Pancreas (tissue), 10 donors: ENCODE data around the gene HAL. TPM values are rescaled to one million over a fixed set of nuclear protein-coding genes. Genes with fewer than 3 reads are reported as not detected.

ENCODE experiments used
- ATAC-seq, 4 donors: fragments of 200-7000 bp; cut with Tn5 transposase; one replicate each; pipeline versions ENCODE4 v1.8.0 to v1.9.1; 2020; ENCODE audit warnings: mild to moderate bottlenecking in 4 of 4, moderate library complexity in 4 of 4
- DNase-seq, 6 donors: peaks; one replicate each; pipeline ENCODE4 v3.0.0-alpha.2; 2020
- FAIRE-seq: peaks from 2 replicates; lab custom pipeline; 2012; peaks lifted over from hg19 to GRCh38; lab: Jason Lieb, UNC
- H3K27ac ChIP-seq, 4 donors: fragments of 200-600 bp; sonication (generic); 1 replicate in 3 of 4; 2 replicates in 1 of 4; pipeline versions ENCODE4 v1.5.0 to v1.8.0; 2020
- H3K27me3 ChIP-seq, 4 donors: fragments of 200-600 bp; one replicate each; pipeline ENCODE4 v1.8.0; 2021
- H3K36me3 ChIP-seq, 3 donors: fragments of 200-600 bp; sonication (generic) in 1 of 3; one replicate each; pipeline versions ENCODE4 v1.5.0 to v1.8.0; 2020 to 2021
- H3K4me1 ChIP-seq, 3 donors: fragments of 200-600 bp; one replicate each; pipeline ENCODE4 v1.8.0; 2021
- H3K4me3 ChIP-seq, 4 donors: fragments of 200-600 bp; sonication (generic) in 2 of 4; one replicate each; pipeline versions ENCODE4 v1.5.0 to v1.8.0; 2020 to 2021
- H3K9me3 ChIP-seq, 4 donors: fragments of 200-600 bp; one replicate each; pipeline ENCODE4 v1.8.0; 2021
- WGBS, 2 donors: extraction: QIAGEN DNeasy Blood & Tissue Kit; methylation state at CpG; one replicate each; pipeline ENCODE4 v1.1.7; 2013; 5-methylcytosine and 5-hydroxymethylcytosine counted together
- intact Hi-C, 3 donors: fragments of 100-400 bp; cut with DNase I; formaldehyde crosslinking; loops; one replicate each; pipeline versions ENCODE4 v1.11.1 to v1.14.2; 2022
- polyA plus RNA-seq, 2 donors: library from polyadenylated mRNA; stranded (reverse); fragments of 200-250 nt; gene quantifications; one replicate each; pipeline ENCODE4 v1.2.3, GENCODE V29; 2013
- total RNA-seq, 6 donors: library from RNA; stranded (reverse); fragmentation: NEBNext Ultra II Directional in 4 of 6; extraction: Animal tissue kit (Norgen Biotek cat#: 25700) in 4 of 6; gene quantifications; one replicate each; pipeline versions ENCODE4 v1.2.1 to v1.2.4, GENCODE V29; 2021 to 2023
- TF ChIP-seq, protein P1 (sequence below), 4 donors: fragments of 200-600 bp; sonication (generic) in 3 of 4; IDR thresholded peaks; one replicate each; pipeline versions ENCODE4 v1.5.0 to v1.8.0; 2021; ENCODE audit warnings: antibody characterized with exemption in 4 of 4
- donor health status: healthy with polysubstance abuse.
- donor health status: DM: no; HTN: no; CAD: no; lungs with moderate emphysema.
- donor health status: DM: no; HTN: no; CAD: no.
- donor health status: control.
- donor health status: control.
- donor health status: Bipolar disorder and iron deficiency.
- donor health status: DM: yes; HTN: yes; CAD: no.
- donor health status: DM: no; HTN: no; CAD: no.
- donor health status: DM: no; HTN: no; CAD: no.
- donor health status: DM: yes; HTN: yes; CAD: no.

HAL gene
- total and polyA plus RNA-seq, 8 donors, result 0.08 to 1.2 (median 0.58) TPM; not detected in 1

DNA sequence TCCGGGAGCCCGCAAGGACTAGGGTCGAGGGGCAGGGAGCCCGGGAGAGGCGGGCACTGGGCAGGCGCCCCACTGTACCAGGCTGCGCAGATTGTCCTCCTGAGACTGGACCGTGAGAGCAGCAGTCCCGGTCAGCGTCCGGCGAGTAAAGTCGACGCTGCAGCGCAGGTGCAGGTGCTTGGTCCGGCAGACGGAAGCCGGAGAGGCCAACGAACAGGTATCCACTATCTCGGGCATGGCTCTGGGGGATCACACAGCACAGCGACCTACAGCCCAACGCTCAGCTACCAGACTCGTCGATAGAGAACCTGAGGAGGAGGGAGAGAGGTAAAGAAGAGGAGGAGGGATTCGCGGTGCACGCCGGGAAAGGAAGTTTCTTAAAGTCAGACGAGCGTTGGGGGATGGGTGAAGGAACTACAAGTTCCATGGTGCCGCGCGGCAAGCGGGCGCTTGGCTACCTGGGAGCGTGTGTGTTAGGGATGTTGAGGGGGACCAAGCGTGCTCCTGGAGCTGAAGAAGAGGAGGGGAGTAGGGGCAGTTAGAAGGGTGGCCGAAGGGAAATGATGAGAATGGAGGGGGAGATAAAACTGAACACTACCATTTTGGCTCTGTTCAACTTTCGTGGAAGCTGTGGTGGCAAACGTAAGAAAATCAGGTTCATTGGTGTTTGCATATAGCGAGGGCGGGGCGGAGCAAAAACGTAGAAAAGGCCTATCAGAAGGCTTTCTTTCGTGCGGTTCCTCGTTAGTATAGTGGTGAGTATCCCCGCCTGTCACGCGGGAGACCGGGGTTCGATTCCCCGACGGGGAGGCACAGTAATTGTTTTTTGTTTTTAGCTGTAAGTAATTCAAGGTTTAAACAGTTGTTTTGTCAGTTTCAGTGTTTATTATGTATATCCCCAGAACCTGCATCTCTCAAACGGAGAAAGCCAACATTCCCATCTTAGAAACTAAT, 39.4 kb upstream of the HAL start, which contains the start of gene LTA4H:
TSS of gene LTA4H (minus strand) at position 305 of the 954 bp plus-strand sequence. CDS start at position 237, 68 bp downstream.
- peak; percentile 5 for FAIRE-seq
- peak; percentile 96 to 98 (median 96) for ATAC-seq
- H3K9me3 ChIP-seq, result no peaks in the 10 kb centered on the region

DNA sequence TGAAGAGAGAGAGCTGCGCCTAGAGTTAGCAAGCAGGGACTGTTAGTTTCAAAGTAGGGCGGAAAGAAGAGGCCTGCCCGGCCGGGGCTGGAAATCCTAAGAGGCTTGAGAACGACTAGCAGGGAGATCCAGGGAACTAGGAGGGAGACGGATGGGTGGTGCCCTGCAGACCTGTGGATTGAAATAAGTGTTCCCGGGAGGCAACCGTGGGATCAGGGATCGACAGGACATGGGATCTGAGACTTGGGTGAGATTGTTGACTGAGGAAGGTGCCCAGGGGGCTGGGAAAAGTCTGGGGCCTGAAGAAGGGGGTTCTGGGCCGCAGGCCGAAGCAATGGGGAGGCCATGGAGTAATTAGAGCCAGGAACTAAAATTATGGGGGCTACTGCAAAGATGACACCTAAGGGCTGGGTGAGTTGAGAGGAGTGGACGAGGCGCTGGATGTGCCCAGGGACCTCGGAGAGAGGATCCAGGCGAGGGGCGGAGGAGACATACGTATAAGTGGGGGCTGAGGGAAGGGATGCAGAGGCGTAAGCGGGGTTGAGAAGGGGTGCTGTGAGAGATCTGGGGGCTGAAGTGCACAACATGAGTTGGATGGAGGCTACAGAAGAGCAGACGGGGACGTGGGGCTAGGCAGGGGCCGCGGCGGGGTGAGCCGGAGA, 38.6 kb upstream of the HAL start:
- H3K36me3 ChIP-seq, result no peaks in the 10 kb centered on the region
- DNase-seq, result peak in 3 of 6 donors; percentile 26 to 62 (median 36)
- intact Hi-C loops, result no loop called here
- no peak for FAIRE-seq
- 1 to 2% methylated on average over 25 of the region's 25 CpGs for WGBS, 2 donors
- H3K27ac ChIP-seq, result peak overlapping the region; percentile 30 to 83 (median 62)
- H3K4me1 ChIP-seq, result peaks cover 5 to 20% (median 14%) of the 10 kb centered on the region in 3 donors
- peak; percentile 1 to 28 (median 7) for ATAC-seq
- H3K4me3 ChIP-seq, result peak overlapping the region; percentile 51 to 90 (median 82)
- no peaks in the 10 kb centered on the region for H3K9me3 ChIP-seq
- no peaks in the 10 kb centered on the region for H3K27me3 ChIP-seq
- TF ChIP-seq, protein P1, sequence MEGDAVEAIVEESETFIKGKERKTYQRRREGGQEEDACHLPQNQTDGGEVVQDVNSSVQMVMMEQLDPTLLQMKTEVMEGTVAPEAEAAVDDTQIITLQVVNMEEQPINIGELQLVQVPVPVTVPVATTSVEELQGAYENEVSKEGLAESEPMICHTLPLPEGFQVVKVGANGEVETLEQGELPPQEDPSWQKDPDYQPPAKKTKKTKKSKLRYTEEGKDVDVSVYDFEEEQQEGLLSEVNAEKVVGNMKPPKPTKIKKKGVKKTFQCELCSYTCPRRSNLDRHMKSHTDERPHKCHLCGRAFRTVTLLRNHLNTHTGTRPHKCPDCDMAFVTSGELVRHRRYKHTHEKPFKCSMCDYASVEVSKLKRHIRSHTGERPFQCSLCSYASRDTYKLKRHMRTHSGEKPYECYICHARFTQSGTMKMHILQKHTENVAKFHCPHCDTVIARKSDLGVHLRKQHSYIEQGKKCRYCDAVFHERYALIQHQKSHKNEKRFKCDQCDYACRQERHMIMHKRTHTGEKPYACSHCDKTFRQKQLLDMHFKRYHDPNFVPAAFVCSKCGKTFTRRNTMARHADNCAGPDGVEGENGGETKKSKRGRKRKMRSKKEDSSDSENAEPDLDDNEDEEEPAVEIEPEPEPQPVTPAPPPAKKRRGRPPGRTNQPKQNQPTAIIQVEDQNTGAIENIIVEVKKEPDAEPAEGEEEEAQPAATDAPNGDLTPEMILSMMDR (IDR thresholded peaks at IDR 0.05), result no peak

More for the DNA sequence above, 39.4 kb upstream of the HAL start, which contains the start of gene LTA4H:
- TF ChIP-seq, protein P1 (IDR thresholded peaks at IDR 0.05), result no peak
- H3K4me1 ChIP-seq, result peaks cover 5 to 20% (median 14%) of the 10 kb centered on the region in 3 donors
- peak; percentile 89 to 98 (median 96) for DNase-seq
- peak within 1 kb of the TSS; percentile 51 to 90 (median 82) for H3K4me3 ChIP-seq
- H3K27me3 ChIP-seq, result no peaks in the 10 kb centered on the region
- H3K27ac ChIP-seq, result peak within 1 kb of the TSS; percentile 30 to 83 (median 62)
- intact Hi-C loops, result no loop called here
- WGBS, 2 donors, result 0 to 1% methylated on average over 51 to 55 of the region's 55 CpGs
- H3K36me3 ChIP-seq, result no peaks in the 10 kb centered on the region

DNA sequence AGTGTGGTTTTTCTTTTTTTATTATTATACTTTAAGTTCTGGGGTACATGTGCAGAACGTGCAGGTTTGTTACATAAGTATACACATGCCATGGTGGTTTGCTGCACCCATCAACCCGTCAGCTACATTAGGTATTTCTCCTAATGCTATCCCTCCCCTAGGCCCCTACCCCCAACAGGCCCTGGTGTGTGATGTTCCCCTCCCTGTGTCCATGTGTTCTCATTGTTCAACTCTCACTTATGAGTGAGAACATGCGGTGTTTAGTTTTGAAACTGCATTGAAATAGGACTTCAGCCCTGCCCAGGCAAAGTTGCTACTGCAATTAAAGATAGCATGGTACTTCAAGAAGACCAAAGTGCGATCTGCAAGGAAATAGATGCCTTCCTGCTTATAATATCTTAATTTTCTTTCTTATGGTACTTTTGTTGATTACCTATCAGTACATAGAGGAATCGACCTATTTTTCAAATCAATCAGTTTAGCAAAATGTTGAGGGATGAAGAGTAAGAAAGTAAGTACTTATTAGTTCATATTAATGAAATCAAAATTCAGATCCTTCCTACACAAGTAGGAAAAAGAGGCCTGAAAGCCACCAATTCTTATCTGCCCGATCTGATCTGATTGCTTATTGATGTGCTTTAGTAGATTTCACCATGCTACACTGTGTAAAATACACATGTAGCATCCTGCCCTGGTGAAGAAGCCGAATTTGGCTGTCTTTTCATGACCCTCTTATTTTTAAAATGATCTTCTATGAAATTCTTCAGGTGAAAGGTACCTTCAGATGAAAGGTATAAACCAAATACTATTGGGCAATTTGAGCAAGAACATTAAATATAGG, 37.6 kb upstream of the HAL start:
- Histone ChIP-seq H3K27ac (no peak overlapping the region), H3K4me1 (peaks cover 5 to 20% (median 14%) of the 10 kb centered on the region in 3 donors), H3K4me3 (peak overlapping the region in 2 of 4 donors; percentile 82 to 90), H3K36me3 (no peaks in the 10 kb centered on the region), H3K9me3 (no peaks in the 10 kb centered on the region), H3K27me3 (no peaks in the 10 kb centered on the region)
- DNase-seq (no peak), FAIRE-seq (no peak), ATAC-seq (no peak)
- TF ChIP-seq, protein P1 (IDR thresholded peaks at IDR 0.05), result no peak
- intact Hi-C loops, result no loop called here
- WGBS, 2 donors, result 58 to 67% methylated on average over 7 of the region's 7 CpGs

DNA sequence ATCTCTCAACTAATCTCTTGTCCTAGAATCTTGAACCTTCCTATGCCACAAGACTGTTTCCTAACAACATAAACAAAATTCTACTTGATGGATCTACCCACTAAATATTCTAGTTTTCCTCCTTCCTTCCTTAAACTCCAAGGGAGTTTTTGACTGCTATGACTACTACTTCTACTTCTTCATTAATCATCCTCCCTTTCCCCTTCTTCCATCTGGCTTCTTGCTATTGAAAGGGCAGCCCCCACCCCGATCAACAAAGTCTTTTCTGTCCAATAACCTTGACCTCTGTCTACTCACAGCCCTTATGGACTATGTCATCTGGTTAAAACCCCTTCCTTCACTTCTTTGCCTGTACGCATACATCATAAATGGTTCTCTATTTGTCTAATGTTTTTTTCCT, 33.7 kb upstream of the HAL start:
- no peak for ATAC-seq

More for the DNA sequence above, 33.7 kb upstream of the HAL start:
- Histone ChIP-seq H3K36me3 (peaks cover 0 to 10% (median 4%) of the 10 kb centered on the region in 3 donors), H3K4me3 (no peak overlapping the region), H3K27me3 (no peaks in the 10 kb centered on the region), H3K27ac (no peak overlapping the region), H3K9me3 (no peaks in the 10 kb centered on the region), H3K4me1 (peaks cover 5 to 20% (median 14%) of the 10 kb centered on the region in 3 donors)
- FAIRE-seq, result no peak
- WGBS, 2 donors, result 86 to 91% methylated on average over 2 of the region's 2 CpGs
- DNase-seq, result no peak
- TF ChIP-seq, protein P1 (IDR thresholded peaks at IDR 0.05), result no peak
- intact Hi-C loops, result no loop called here
